Nephron (organoid): ENCODE data around the gene PANK2.

ENCODE experiments used
- H3K27ac Mint-ChIP-seq, 3 experiments: 2 replicates each; pipeline ENCODE4 v1.8.0; 2020; ENCODE audit warnings: mixed read lengths in 3 of 3, mild to moderate bottlenecking in 2 of 3, moderate library complexity in 1 of 3
- H3K27me3 Mint-ChIP-seq: 2 replicates; pipeline ENCODE4 v1.8.0; 2021; ENCODE audit warnings: low read depth, mild to moderate bottlenecking, moderate library complexity, mixed read lengths
- H3K36me3 Mint-ChIP-seq: 2 replicates; pipeline ENCODE4 v1.8.0; 2020; ENCODE audit warnings: low read depth, mixed read lengths
- H3K4me1 Mint-ChIP-seq: 2 replicates; pipeline ENCODE4 v1.8.0; 2020; ENCODE audit warnings: mixed read lengths
- H3K4me3 Mint-ChIP-seq, 3 experiments: 2 replicates each; pipeline ENCODE4 v1.8.0; 2020; ENCODE audit warnings: mild to moderate bottlenecking in 3 of 3, mixed read lengths in 3 of 3, moderate library complexity in 2 of 3
- H3K9me3 Mint-ChIP-seq: 2 replicates; pipeline ENCODE4 v1.8.0; 2020; ENCODE audit warnings: mixed read lengths
- TF ChIP-seq, protein P1 (sequence below), 3 experiments: fragments of 200-600 bp; sonication (generic); IDR thresholded peaks; one replicate each; pipeline ENCODE4 v1.5.0; 2021; ENCODE audit warnings: antibody characterized with exemption in 3 of 3; ENCODE audit not compliant: unreplicated experiment in 3 of 3

The PANK2 gene

DNA sequence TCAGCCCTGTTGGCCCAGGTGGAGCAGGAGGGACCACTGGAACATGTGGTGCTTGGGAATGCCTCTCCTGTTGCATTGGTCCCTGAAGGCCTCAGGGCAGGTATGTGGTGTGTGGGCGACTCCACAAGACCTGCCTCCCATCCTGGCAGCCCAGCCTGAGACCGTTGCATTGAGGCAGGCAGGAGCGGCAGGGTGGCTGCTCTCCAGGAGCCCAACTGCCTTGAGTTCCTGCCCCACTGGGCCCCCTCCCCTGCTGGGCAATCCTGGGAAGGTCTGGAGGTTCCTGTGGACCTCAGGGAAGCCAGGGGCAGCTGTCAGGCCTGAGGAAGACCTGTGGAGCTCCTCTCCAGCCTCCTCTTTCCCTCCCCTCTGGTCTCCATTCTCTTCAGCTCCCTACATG, 22.7 kb upstream of the PANK2 start:
- Mint-ChIP-seq H3K27ac (no peak overlapping the region), H3K36me3 (peaks cover 64% of the 10 kb centered on the region), H3K9me3 (no peaks in the 10 kb centered on the region), H3K4me1 (no peaks in the 10 kb centered on the region), H3K27me3 (no peaks in the 10 kb centered on the region), H3K4me3 (no peak overlapping the region)
- TF ChIP-seq, protein P1, sequence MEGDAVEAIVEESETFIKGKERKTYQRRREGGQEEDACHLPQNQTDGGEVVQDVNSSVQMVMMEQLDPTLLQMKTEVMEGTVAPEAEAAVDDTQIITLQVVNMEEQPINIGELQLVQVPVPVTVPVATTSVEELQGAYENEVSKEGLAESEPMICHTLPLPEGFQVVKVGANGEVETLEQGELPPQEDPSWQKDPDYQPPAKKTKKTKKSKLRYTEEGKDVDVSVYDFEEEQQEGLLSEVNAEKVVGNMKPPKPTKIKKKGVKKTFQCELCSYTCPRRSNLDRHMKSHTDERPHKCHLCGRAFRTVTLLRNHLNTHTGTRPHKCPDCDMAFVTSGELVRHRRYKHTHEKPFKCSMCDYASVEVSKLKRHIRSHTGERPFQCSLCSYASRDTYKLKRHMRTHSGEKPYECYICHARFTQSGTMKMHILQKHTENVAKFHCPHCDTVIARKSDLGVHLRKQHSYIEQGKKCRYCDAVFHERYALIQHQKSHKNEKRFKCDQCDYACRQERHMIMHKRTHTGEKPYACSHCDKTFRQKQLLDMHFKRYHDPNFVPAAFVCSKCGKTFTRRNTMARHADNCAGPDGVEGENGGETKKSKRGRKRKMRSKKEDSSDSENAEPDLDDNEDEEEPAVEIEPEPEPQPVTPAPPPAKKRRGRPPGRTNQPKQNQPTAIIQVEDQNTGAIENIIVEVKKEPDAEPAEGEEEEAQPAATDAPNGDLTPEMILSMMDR (IDR thresholded peaks at IDR 0.05; ENCODE audit: unreplicated experiment in 3 of 3) = no peak

DNA sequence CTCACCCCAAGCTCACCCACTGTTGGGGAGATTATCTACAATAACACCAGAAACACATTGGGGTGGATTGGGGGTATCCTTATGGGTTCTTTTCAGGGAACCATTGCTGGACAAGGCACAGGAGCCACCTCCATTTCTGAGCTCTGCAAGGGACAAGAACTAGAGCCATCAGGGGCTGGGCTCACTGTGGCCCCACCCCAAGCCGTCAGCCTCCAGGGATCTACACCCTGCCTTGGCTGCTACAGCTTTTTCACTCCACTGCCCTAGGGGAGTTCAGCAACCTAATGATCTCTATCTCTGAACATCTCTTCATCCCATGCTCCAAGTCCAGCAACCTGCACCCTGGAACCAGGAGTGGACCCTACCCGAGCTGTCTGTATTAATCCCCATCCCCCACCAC, 21.4 kb upstream of the PANK2 start:
- Mint-ChIP-seq H3K4me3 (no peak overlapping the region), H3K9me3 (no peaks in the 10 kb centered on the region), H3K27me3 (no peaks in the 10 kb centered on the region), H3K27ac (peak overlapping the region in 1 of 3 experiments; percentile 13), H3K4me1 (no peaks in the 10 kb centered on the region), H3K36me3 (peaks cover 64% of the 10 kb centered on the region)
- TF ChIP-seq, protein P1 (IDR thresholded peaks at IDR 0.05; ENCODE audit: unreplicated experiment in 3 of 3) = no peak

DNA sequence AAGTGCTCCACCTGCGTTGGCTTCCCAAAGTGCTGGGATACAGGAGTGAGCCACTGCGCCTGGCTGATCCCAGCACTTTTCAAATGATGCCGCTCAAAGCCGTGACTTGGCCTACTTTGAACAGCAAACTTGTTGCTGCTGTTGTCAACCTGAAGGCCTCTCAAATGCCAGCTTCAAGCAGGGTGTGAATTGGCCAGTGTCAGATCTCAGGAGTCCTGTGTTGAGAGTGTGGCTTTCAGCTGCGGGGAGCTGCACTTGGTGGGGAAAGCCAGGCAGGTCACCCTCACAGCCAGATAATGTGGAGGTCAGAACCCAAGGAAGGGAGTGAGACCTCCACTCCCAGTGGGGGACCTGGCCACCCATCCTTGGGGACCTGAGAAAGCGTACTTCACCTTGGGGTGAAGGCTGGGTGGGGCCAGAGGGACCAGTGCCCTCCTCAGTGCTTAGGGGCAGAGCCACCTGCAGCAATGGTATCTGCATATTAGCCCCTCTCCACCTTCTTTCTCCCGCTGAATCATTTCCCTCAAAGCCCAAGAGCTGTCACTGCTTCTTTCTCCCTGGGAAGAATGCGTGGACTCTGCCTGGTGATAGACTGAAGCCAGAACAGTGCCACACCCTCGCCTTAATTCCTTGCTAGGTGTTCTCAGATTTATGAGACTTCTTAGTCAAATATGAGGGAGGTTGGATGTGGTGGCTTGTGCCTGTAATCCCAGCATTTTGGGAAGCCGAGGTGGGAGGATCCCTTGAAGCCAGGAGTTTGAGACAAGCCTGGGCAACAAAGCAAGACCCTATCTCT, 19.1 kb upstream of the PANK2 start:
- TF ChIP-seq, protein P1 (IDR thresholded peaks at IDR 0.05; ENCODE audit: unreplicated experiment in 3 of 3) = no peak
- Mint-ChIP-seq H3K4me3 (no peak overlapping the region), H3K36me3 (peaks cover 62% of the 10 kb centered on the region), H3K9me3 (no peaks in the 10 kb centered on the region), H3K27me3 (no peaks in the 10 kb centered on the region), H3K4me1 (no peaks in the 10 kb centered on the region), H3K27ac (no peak overlapping the region)

DNA sequence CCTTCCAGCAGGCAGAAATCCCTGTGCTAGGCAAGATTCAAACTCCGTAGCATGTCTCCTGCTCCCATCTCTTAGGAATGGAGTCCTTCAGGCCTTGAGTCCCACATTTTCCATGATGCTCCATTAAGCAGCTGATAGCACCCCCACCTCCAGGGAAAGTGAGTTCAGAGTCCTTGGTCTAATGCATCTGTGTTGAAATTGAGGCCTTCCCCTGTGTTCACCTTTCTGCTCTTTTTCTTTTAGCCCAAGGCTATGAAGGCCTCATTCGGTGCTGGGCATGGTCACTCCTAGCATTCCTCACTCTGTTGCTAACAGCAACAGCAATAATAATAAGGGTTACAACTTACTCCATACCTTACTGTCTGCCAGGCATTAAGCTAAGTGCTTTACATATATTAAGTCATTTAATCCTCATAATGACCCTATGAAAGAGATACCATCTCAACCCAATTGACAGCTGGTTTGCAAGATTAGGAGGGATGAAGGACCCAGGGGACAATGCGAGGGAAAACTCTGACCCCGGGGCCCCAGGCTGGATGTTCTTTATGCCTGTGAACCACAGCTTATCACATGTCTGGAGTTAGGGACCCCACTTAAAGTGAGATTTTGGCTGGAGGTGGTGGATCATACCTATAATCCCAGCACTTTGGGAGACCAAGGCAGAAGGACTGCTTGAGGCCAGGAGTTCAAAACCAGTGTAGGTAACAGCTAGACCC, 17.5 kb upstream of the PANK2 start:
- TF ChIP-seq, protein P1 (IDR thresholded peaks at IDR 0.05; ENCODE audit: unreplicated experiment in 3 of 3) = no peak
- H3K4me3 Mint-ChIP-seq = no peak overlapping the region

DNA sequence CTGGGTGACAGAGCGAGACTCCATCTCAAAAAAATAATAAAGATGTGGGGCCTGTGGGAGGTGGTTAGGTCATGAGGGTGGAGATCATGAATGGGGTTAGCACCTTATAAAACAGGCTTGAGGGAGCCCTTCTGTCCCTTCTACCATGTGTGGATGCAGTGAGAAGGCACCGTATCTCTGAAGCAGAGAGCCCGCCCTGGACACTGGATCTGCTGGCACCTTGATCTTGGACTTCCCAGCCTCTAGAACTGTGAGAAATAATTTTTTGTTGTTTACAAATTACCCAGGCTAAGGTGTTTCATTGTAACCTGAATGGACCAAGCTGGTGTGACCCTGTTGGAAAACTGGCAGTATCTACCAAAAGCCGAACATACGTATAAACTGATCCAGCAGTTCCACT, 15.7 kb upstream of the PANK2 start:
- H3K4me1 Mint-ChIP-seq = peaks cover 7% of the 10 kb centered on the region
- no peak overlapping the region for H3K4me3 Mint-ChIP-seq
- peaks cover 58% of the 10 kb centered on the region for H3K36me3 Mint-ChIP-seq
- TF ChIP-seq, protein P1 (IDR thresholded peaks at IDR 0.05; ENCODE audit: unreplicated experiment in 3 of 3) = no peak
- H3K9me3 Mint-ChIP-seq = no peaks in the 10 kb centered on the region
- no peaks in the 10 kb centered on the region for H3K27me3 Mint-ChIP-seq
- no peak overlapping the region for H3K27ac Mint-ChIP-seq

More for the DNA sequence above, 17.5 kb upstream of the PANK2 start:
- H3K9me3 Mint-ChIP-seq = no peaks in the 10 kb centered on the region
- H3K27me3 Mint-ChIP-seq = no peaks in the 10 kb centered on the region
- H3K27ac Mint-ChIP-seq = peak overlapping the region in 1 of 3 experiments; percentile 75
- H3K36me3 Mint-ChIP-seq = peaks cover 68% of the 10 kb centered on the region
- peaks cover 7% of the 10 kb centered on the region for H3K4me1 Mint-ChIP-seq
